ENCODE measurements around the gene USHBP1. TPM values are rescaled to one million over a fixed set of nuclear protein-coding genes. Genes with fewer than 3 reads are reported as not detected.

The USHBP1 gene
- polyA plus RNA-seq (0.59 TPM in 1 of 2 replicates, not detected in the other), polyA minus RNA-seq (not detected in 2 replicates)

GRCh38 chr19:17264641-17264979, at the start of gene USHBP1:
Gene USHBP1, minus strand, starts transcription at chr19:17264745. Its CDS starts 446 bp downstream, at chr19:17264299.
- Histone ChIP-seq H3K79me2 (replicated peaks; ENCODE audit: insufficient read depth, low read length) (peaks cover 9% of the 10 kb centered on the region), H3K4me2 (ENCODE audit: low read length) (no peak within 1 kb of the TSS), H3K4me3 (ENCODE audit: low read length) (no peak within 1 kb of the TSS), H3K9me3 (ENCODE audit: low read length) (peaks cover 2% of the 10 kb centered on the region), H3F3A (ENCODE audit: insufficient read depth, low read length, poor library complexity, severe bottlenecking) (no peaks in the 10 kb centered on the region), H4K20me1 (ENCODE audit: insufficient read depth) (no peaks in the 10 kb centered on the region), H3K27me3 (ENCODE audit: insufficient read depth, low read depth, low read length) (no peaks in the 10 kb centered on the region), H3K9ac (ENCODE audit: low read length) (no peak within 1 kb of the TSS), H3K9me2 (ENCODE audit: insufficient read depth, low read length) (no peaks in the 10 kb centered on the region), H3K36me3 (ENCODE audit: insufficient read depth, low read length) (no peaks in the 10 kb centered on the region), H3K27ac (ENCODE audit: low read length) (no peak within 1 kb of the TSS), H2AFZ (ENCODE audit: low read depth, low read length) (no peak within 1 kb of the TSS)
- TF ChIP-seq MXI1 (conservative IDR thresholded peaks at IDR 0.05; ENCODE audit: poor library complexity, severe bottlenecking) (no peak), POLR2AphosphoS5 (IDR thresholded peaks at IDR 0.05) (no peak), CTCF (IDR thresholded peaks at IDR 0.05; ENCODE audit: poor library complexity, severe bottlenecking) (no peak), TAF1 (IDR thresholded peaks at IDR 0.05; ENCODE audit: low read depth) (no peak), REST (IDR thresholded peaks at IDR 0.05; ENCODE audit: borderline replicate concordance) (no peak), EZH2 (IDR thresholded peaks at IDR 0.05; ENCODE audit: borderline replicate concordance, insufficient read depth, low read length, poor library complexity, severe bottlenecking) (no peak), SMC3 (conservative IDR thresholded peaks at IDR 0.05; ENCODE audit: poor library complexity) (no peak), EP300 (conservative IDR thresholded peaks at IDR 0.05; ENCODE audit: poor library complexity, severe bottlenecking) (no peak), RAD21 (conservative IDR thresholded peaks at IDR 0.05) (no peak)

GRCh38 chr19:17314007-17314593, 49.6 kb upstream of the USHBP1 start:
- Histone ChIP-seq H3F3A (ENCODE audit: insufficient read depth, low read length, poor library complexity, severe bottlenecking) (no peaks in the 10 kb centered on the region), H3K4me3 (ENCODE audit: low read length) (no peak overlapping the region), H3K9ac (ENCODE audit: low read length) (no peak overlapping the region), H3K9me3 (ENCODE audit: low read length) (no peaks in the 10 kb centered on the region), H3K79me2 (replicated peaks; ENCODE audit: insufficient read depth, low read length) (peaks cover 18% of the 10 kb centered on the region), H4K20me1 (ENCODE audit: insufficient read depth) (no peaks in the 10 kb centered on the region), H3K4me2 (ENCODE audit: low read length) (no peak overlapping the region), H3K36me3 (ENCODE audit: insufficient read depth, low read length) (no peaks in the 10 kb centered on the region), H2AFZ (ENCODE audit: low read depth, low read length) (no peak overlapping the region), H3K27me3 (ENCODE audit: insufficient read depth, low read depth, low read length) (no peaks in the 10 kb centered on the region), H3K9me2 (ENCODE audit: insufficient read depth, low read length) (no peaks in the 10 kb centered on the region), H3K27ac (ENCODE audit: low read length) (no peak overlapping the region)
- no peak for TF ChIP-seq TAF1 (IDR thresholded peaks at IDR 0.05; ENCODE audit: low read depth)
- TF ChIP-seq POLR2AphosphoS5 (IDR thresholded peaks at IDR 0.05): no peak
- TF ChIP-seq SMC3 (conservative IDR thresholded peaks at IDR 0.05; ENCODE audit: poor library complexity): no peak
- no peak for TF ChIP-seq REST (IDR thresholded peaks at IDR 0.05; ENCODE audit: borderline replicate concordance)
